ENCODE data around the gene DNPH1. TPM values are rescaled to one million over a fixed set of nuclear protein-coding genes. Genes with fewer than 3 reads are reported as not detected.

Gene DNPH1
- total and polyA plus RNA-seq, 2 experiments from 2014 or later: 29.2 to 50.0 TPM

DNA sequence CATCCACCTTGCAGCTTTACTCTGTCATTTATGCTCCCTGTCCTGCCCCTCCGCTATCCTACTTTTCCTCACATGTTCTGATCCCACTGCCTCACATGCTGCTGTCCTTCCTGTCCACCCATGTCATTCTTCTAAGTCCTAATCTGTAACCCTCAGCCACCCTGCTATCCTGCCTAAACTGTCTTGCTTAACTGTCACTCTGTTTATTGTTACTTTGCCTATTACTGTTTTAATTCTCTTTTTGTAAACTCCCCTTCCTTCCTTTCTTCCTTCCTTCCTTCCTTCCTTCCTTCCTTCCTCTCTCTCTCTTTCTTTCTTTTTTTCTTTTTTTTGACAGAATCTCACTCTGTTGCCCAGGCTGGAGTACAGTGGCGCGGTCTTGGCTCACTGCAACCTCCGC lies 45.8 kb downstream of the DNPH1 start:
- DNase-seq (ENCODE audit: low spot score): no peak
- no peaks in the 10 kb centered on the region for H3K9me2 ChIP-seq (ENCODE audit: insufficient read depth)
- no peak overlapping the region for H3K4me3 ChIP-seq
- no peaks in the 10 kb centered on the region for H3K36me3 ChIP-seq (ENCODE audit: insufficient read depth)
- H3K4me2 ChIP-seq: no peak overlapping the region
- no peaks in the 10 kb centered on the region for H4K20me1 ChIP-seq (replicated peaks; ENCODE audit: insufficient read depth)
- peaks cover 17% of the 10 kb centered on the region; the same call in 1 of the 2 replicates for H3K4me1 ChIP-seq (ENCODE audit: insufficient read depth)
- Mint-ChIP-seq H3K4me3 (peak overlapping the region; percentile 87), H3K9me3 (no peaks in the 10 kb centered on the region), H3K27ac (no peak overlapping the region), H3K36me3 (ENCODE audit: low read depth) (peaks cover 17% of the 10 kb centered on the region), H3K4me1 (peaks cover 20% of the 10 kb centered on the region), H3K27me3 (ENCODE audit: insufficient read depth, low read depth, poor library complexity) (peaks cover 20% of the 10 kb centered on the region)
- no peaks in the 10 kb centered on the region for H3K27me3 ChIP-seq (ENCODE audit: insufficient read depth)
- H3F3A ChIP-seq (replicated peaks; ENCODE audit: low read depth): 0 out of 2 replicates have a peak, but pooled peaks cover 3% of the 10 kb centered on the region
- H2AFZ ChIP-seq: no peak overlapping the region
- no peaks in the 10 kb centered on the region for H3K79me2 ChIP-seq (replicated peaks; ENCODE audit: insufficient read depth)
- no peak for ATAC-seq
- TF ChIP-seq JUNB (IDR thresholded peaks at IDR 0.05; ENCODE audit: unreplicated experiment): no peak
- TF ChIP-seq EZH2phosphoT487 (IDR thresholded peaks at IDR 0.05; ENCODE audit: unreplicated experiment): no peak
- TF ChIP-seq, protein P1, sequence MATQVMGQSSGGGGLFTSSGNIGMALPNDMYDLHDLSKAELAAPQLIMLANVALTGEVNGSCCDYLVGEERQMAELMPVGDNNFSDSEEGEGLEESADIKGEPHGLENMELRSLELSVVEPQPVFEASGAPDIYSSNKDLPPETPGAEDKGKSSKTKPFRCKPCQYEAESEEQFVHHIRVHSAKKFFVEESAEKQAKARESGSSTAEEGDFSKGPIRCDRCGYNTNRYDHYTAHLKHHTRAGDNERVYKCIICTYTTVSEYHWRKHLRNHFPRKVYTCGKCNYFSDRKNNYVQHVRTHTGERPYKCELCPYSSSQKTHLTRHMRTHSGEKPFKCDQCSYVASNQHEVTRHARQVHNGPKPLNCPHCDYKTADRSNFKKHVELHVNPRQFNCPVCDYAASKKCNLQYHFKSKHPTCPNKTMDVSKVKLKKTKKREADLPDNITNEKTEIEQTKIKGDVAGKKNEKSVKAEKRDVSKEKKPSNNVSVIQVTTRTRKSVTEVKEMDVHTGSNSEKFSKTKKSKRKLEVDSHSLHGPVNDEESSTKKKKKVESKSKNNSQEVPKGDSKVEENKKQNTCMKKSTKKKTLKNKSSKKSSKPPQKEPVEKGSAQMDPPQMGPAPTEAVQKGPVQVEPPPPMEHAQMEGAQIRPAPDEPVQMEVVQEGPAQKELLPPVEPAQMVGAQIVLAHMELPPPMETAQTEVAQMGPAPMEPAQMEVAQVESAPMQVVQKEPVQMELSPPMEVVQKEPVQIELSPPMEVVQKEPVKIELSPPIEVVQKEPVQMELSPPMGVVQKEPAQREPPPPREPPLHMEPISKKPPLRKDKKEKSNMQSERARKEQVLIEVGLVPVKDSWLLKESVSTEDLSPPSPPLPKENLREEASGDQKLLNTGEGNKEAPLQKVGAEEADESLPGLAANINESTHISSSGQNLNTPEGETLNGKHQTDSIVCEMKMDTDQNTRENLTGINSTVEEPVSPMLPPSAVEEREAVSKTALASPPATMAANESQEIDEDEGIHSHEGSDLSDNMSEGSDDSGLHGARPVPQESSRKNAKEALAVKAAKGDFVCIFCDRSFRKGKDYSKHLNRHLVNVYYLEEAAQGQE (IDR thresholded peaks at IDR 0.05; ENCODE audit: unreplicated experiment): no peak
- TF ChIP-seq CREB1 (CRISPR knock-in tag; IDR thresholded peaks at IDR 0.05; ENCODE audit: low read depth): no peak
- no peak for TF ChIP-seq POLR2AphosphoS5 (IDR thresholded peaks at IDR 0.05; ENCODE audit: low read depth)
- TF ChIP-seq CTCF (conservative IDR thresholded peaks at IDR 0.05; ENCODE audit: low read depth in 2 of 2): no peak
- no peak for TF ChIP-seq NANOG (IDR thresholded peaks at IDR 0.05; ENCODE audit: borderline replicate concordance)
- no peak for TF ChIP-seq ETS1 (IDR thresholded peaks at IDR 0.05)
- H3K27ac ChIP-seq (ENCODE audit: low read depth): no peak overlapping the region
